Peyer's patch (tissue), 4 donors: ENCODE measurements around the gene CKB.

Experiments
- POLR2A ChIP-seq, 2 donors: fragments of 450-650 bp; IDR thresholded peaks; one replicate each; pipeline ENCODE4 v1.5.1; 2017; ENCODE audit warnings: antibody characterized with exemption in 2 of 2, mild to moderate bottlenecking in 2 of 2, moderate library complexity in 2 of 2
- TF ChIP-seq, protein P1 (sequence below), 6 experiments: fragments of 450-650 bp in 4 of 6; fragments of 200-600 bp in 2 of 6; sonication (generic) in 1 of 6; IDR thresholded peaks; one replicate each; pipeline ENCODE4 v1.5.1; 2017 to 2019; ENCODE audit warnings: antibody characterized with exemption in 6 of 6, mild to moderate bottlenecking in 3 of 6, moderate library complexity in 1 of 6

DNA sequence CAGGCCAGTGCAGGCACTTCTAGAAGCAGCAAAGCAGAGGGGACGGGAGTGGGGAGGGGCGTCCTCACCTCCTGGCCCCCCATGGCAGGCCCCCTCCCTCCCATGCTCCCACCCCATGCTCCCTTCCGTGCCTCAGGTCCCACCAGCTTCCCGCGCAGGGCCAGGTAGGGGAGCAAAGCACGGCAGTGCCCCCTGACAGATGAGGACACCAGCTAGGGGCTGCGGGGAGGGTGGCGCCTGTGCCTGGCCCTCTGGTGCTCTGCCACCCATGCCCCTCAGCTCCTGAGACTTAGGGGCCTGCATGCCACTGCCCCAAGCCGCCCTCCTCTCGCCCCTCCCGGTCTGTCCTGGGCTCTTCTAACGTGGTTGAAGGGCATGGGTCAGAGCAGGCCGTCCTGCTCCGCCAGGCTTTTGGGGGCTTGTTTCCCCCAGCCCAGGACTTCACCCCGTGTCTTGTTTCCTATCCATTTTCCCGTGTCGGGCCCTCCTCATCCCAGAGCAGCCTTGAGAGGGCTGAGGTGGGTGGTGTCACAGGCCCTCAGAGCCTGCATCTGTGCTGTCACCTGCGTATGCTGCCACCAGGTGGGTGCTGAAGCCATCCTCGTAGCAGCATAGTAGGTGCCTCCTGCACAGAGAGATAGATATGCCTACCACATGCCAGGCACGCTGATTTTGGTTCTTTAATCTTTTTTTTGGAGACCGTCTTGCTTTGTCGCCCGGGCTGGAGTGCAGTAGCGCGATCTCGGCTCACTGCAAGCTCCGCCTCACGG lies 16.6 kb upstream of the CKB start:
- TF ChIP-seq POLR2A (IDR thresholded peaks at IDR 0.05), result no peak
- TF ChIP-seq, protein P1, sequence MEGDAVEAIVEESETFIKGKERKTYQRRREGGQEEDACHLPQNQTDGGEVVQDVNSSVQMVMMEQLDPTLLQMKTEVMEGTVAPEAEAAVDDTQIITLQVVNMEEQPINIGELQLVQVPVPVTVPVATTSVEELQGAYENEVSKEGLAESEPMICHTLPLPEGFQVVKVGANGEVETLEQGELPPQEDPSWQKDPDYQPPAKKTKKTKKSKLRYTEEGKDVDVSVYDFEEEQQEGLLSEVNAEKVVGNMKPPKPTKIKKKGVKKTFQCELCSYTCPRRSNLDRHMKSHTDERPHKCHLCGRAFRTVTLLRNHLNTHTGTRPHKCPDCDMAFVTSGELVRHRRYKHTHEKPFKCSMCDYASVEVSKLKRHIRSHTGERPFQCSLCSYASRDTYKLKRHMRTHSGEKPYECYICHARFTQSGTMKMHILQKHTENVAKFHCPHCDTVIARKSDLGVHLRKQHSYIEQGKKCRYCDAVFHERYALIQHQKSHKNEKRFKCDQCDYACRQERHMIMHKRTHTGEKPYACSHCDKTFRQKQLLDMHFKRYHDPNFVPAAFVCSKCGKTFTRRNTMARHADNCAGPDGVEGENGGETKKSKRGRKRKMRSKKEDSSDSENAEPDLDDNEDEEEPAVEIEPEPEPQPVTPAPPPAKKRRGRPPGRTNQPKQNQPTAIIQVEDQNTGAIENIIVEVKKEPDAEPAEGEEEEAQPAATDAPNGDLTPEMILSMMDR (IDR thresholded peaks at IDR 0.05), result no peak
